ENCODE results near the gene ELL2. TPM values are rescaled to one million over a fixed set of nuclear protein-coding genes. Genes with fewer than 3 reads are reported as not detected.
A peak's percentile ranks its signal among the peaks of the same experiment; 100 is the strongest.

ELL2 gene
- total and polyA plus RNA-seq, 2 of the 13 experiments (the other 11 are each of a cell fraction or from before 2014, with no cell fraction given): 78.9 to 97.1 TPM

DNA sequence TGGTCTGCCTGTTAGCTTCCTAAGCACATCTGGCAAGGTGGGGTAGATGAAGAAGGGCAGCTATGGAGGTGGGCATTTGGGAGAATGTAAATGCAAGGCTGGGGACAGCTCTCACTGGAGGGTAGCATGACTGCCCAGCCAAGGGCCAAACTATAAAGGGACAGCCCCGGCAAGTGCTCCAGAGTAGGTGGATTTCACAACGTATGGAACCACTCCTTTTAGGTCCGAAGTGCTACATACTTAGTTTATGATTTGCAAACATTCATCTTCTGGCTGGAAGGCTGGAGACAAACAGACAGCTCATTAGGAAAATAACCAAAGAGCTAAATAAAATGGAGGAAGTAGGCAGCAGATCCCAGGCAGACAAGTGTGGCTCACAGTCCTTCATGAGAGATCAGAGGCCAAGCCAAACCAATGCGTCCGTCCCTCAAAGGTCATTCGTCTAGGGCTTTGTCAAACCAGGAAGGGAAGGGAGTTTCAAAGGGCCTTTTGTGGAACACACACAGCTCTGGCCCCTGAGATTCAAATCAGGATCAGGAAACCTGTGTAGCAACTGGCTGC lies 96.6 kb downstream of the ELL2 start (continued):
- TF ChIP-seq HINFP (CRISPR knock-in tag; IDR thresholded peaks at IDR 0.05; ENCODE audit: low read depth) (no peak), HDAC2 (CRISPR knock-in tag; IDR thresholded peaks at IDR 0.05) (peak; percentile 96), ZNF484 (CRISPR knock-in tag; IDR thresholded peaks at IDR 0.05; ENCODE audit: borderline replicate concordance, low read depth) (no peak), ZNF441 (CRISPR knock-in tag; IDR thresholded peaks at IDR 0.05; ENCODE audit: borderline replicate concordance) (0 out of 2 replicates have a peak, but pooled peaks have one; percentile 67), TEF (CRISPR knock-in tag; IDR thresholded peaks at IDR 0.05) (no peak), EHMT2 (IDR thresholded peaks at IDR 0.05; ENCODE audit: borderline replicate concordance, low read depth, low read length) (no peak; the same call in 1 of the 2 replicates), ZNF12 (CRISPR knock-in tag; IDR thresholded peaks at IDR 0.05) (peak; percentile 62; the same call in 1 of the 2 replicates), ZNF260 (CRISPR knock-in tag; IDR thresholded peaks at IDR 0.05; ENCODE audit: borderline replicate concordance, low read depth) (no peak), HOMEZ (CRISPR knock-in tag; IDR thresholded peaks at IDR 0.05; ENCODE audit: low read depth) (peak; percentile 96), BCLAF1 (IDR thresholded peaks at IDR 0.05) (no peak), ZSCAN20 (CRISPR knock-in tag; IDR thresholded peaks at IDR 0.05; ENCODE audit: borderline replicate concordance) (no peak), ZFP36L1 (CRISPR knock-in tag; IDR thresholded peaks at IDR 0.05) (no peak), ZNF660 (CRISPR knock-in tag; IDR thresholded peaks at IDR 0.05; ENCODE audit: borderline replicate concordance, low read depth) (no peak), CREB1 (IDR thresholded peaks at IDR 0.05) (0 out of 2 replicates have a peak, but pooled peaks have one; percentile 24), CREB1 (CRISPR knock-in tag; IDR thresholded peaks at IDR 0.05) (peak; percentile 76), ZNF772 (CRISPR knock-in tag; IDR thresholded peaks at IDR 0.05) (peak; percentile 42; the same call in 1 of the 2 replicates), ZNF263 (CRISPR knock-in tag; IDR thresholded peaks at IDR 0.05) (peak; percentile 66), ZMYM2 (CRISPR knock-in tag; IDR thresholded peaks at IDR 0.05) (peak; percentile 87; the same call in 1 of the 2 replicates)
- TF ChIP-seq, protein P1, sequence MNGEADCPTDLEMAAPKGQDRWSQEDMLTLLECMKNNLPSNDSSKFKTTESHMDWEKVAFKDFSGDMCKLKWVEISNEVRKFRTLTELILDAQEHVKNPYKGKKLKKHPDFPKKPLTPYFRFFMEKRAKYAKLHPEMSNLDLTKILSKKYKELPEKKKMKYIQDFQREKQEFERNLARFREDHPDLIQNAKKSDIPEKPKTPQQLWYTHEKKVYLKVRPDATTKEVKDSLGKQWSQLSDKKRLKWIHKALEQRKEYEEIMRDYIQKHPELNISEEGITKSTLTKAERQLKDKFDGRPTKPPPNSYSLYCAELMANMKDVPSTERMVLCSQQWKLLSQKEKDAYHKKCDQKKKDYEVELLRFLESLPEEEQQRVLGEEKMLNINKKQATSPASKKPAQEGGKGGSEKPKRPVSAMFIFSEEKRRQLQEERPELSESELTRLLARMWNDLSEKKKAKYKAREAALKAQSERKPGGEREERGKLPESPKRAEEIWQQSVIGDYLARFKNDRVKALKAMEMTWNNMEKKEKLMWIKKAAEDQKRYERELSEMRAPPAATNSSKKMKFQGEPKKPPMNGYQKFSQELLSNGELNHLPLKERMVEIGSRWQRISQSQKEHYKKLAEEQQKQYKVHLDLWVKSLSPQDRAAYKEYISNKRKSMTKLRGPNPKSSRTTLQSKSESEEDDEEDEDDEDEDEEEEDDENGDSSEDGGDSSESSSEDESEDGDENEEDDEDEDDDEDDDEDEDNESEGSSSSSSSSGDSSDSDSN (CRISPR knock-in tag; IDR thresholded peaks at IDR 0.05): peak; percentile 61

All from HepG2 (cell line).